Measurements from ENCODE around the gene MGLL.

Gene MGLL

GRCh38 chr3:127714866-127715265, 107.4 kb downstream of the MGLL start:
- H3K27me3 ChIP-seq (ENCODE audit: control insufficient read depth in 5 of 5, insufficient read depth in 4 of 5, low read length in 5 of 5): no peaks in the 10 kb centered on the region
- peaks cover 23 to 96% (median 91%) of the 10 kb centered on the region in 5 donors for H3K4me1 ChIP-seq (ENCODE audit: control insufficient read depth in 5 of 5, insufficient read depth in 5 of 5, low read length in 5 of 5)
- no peak overlapping the region for H3K4me3 ChIP-seq (ENCODE audit: low read depth in 1 of 5, low read length in 5 of 5)
- no peaks in the 10 kb centered on the region for H3K9me3 ChIP-seq (ENCODE audit: control insufficient read depth in 5 of 5, low read length in 5 of 5)
- H3K36me3 ChIP-seq (ENCODE audit: control insufficient read depth in 5 of 5, insufficient read depth in 5 of 5, low read length in 5 of 5): peaks cover 0 to 77% (median 60%) of the 10 kb centered on the region in 5 donors
- no peak overlapping the region for H3K9ac ChIP-seq (ENCODE audit: low read length in 5 of 5)
- H3K27ac ChIP-seq (ENCODE audit: low read depth, low read length): no peak overlapping the region

DNA sequence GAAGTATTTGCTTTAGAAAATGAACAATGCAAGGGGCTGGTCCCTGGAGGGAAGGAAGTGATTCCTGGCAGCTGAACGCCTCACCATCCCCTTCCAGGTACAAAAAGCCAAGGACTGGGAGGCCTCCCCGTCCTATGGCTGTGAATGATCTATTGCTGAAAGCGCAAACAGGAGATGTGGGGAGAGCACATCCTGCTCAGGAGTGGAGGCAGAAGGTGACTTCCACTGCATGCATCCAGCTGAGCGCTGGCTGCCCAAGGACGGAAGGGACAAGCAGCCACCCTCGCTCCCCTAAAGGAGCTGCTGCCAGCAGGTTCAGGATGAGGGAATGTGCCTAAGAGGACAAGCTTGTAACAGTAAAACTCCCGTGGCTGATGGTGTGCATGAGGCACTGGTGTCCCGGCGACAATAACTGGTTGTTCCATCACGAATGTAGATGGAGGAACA, 108.2 kb downstream of the MGLL start:
- no peak overlapping the region for H3K9ac ChIP-seq (ENCODE audit: low read length in 5 of 5)
- H3K4me3 ChIP-seq (ENCODE audit: low read depth in 1 of 5, low read length in 5 of 5): no peak overlapping the region
- H3K27ac ChIP-seq (ENCODE audit: low read depth, low read length): peak overlapping the region; percentile 70
- no peaks in the 10 kb centered on the region for H3K27me3 ChIP-seq (ENCODE audit: control insufficient read depth in 5 of 5, insufficient read depth in 4 of 5, low read length in 5 of 5)
- H3K9me3 ChIP-seq (ENCODE audit: control insufficient read depth in 5 of 5, low read length in 5 of 5): no peaks in the 10 kb centered on the region
- H3K36me3 ChIP-seq (ENCODE audit: control insufficient read depth in 5 of 5, insufficient read depth in 5 of 5, low read length in 5 of 5): peaks cover 0 to 73% (median 59%) of the 10 kb centered on the region in 5 donors
- H3K4me1 ChIP-seq (ENCODE audit: control insufficient read depth in 5 of 5, insufficient read depth in 5 of 5, low read length in 5 of 5): peaks cover 29 to 97% (median 94%) of the 10 kb centered on the region in 5 donors

- Histone ChIP-seq H3K9me3 (ENCODE audit: control insufficient read depth in 5 of 5, low read length in 5 of 5) (no peaks in the 10 kb centered on the region), H3K27ac (ENCODE audit: low read depth, low read length) (peak overlapping the region; percentile 70), H3K27me3 (ENCODE audit: control insufficient read depth in 5 of 5, insufficient read depth in 4 of 5, low read length in 5 of 5) (no peaks in the 10 kb centered on the region), H3K4me3 (ENCODE audit: low read depth in 1 of 5, low read length in 5 of 5) (no peak overlapping the region), H3K36me3 (ENCODE audit: control insufficient read depth in 5 of 5, insufficient read depth in 5 of 5, low read length in 5 of 5) (peaks cover 0 to 69% (median 60%) of the 10 kb centered on the region in 5 donors), H3K4me1 (ENCODE audit: control insufficient read depth in 5 of 5, insufficient read depth in 5 of 5, low read length in 5 of 5) (peaks cover 33 to 97% (median 94%) of the 10 kb centered on the region in 5 donors), H3K9ac (ENCODE audit: low read length in 5 of 5) (peak overlapping the region in 1 of 5 donors; percentile 3)
Measured at GRCh38 chr3:127712881-127713771, 109.2 kb downstream of the MGLL start.

DNA sequence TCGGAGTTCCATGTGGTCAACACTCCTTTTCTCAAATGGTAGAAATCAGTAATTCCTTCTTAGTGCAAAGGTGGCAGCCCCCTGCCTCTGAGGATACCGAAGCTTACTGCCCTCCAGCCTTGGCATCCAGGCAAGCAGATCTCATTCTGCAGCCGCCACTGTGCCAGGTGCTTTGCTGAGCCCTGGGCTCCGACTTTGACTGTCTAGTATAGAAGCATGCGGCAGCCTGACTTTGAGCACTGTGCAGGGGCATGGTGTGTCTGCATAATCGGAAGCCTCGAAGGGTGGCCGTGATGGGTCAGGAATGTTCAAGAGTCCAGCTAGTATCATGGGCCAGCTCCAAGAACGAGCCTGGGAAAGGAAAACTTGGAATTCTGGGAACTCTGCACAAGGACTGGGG, 109.9 kb downstream of the MGLL start:
- no peak overlapping the region for H3K4me3 ChIP-seq (ENCODE audit: low read depth in 1 of 5, low read length in 5 of 5)
- peaks cover 0 to 72% (median 66%) of the 10 kb centered on the region in 5 donors for H3K36me3 ChIP-seq (ENCODE audit: control insufficient read depth in 5 of 5, insufficient read depth in 5 of 5, low read length in 5 of 5)
- no peaks in the 10 kb centered on the region for H3K27me3 ChIP-seq (ENCODE audit: control insufficient read depth in 5 of 5, insufficient read depth in 4 of 5, low read length in 5 of 5)
- peaks cover 33 to 97% (median 94%) of the 10 kb centered on the region in 5 donors for H3K4me1 ChIP-seq (ENCODE audit: control insufficient read depth in 5 of 5, insufficient read depth in 5 of 5, low read length in 5 of 5)
- H3K27ac ChIP-seq (ENCODE audit: low read depth, low read length): peak overlapping the region; percentile 70
- no peaks in the 10 kb centered on the region for H3K9me3 ChIP-seq (ENCODE audit: control insufficient read depth in 5 of 5, low read length in 5 of 5)
- H3K9ac ChIP-seq (ENCODE audit: low read length in 5 of 5): no peak overlapping the region

- H3K4me3 ChIP-seq (ENCODE audit: low read depth in 1 of 5, low read length in 5 of 5): no peak overlapping the region
- no peaks in the 10 kb centered on the region for H3K9me3 ChIP-seq (ENCODE audit: control insufficient read depth in 5 of 5, low read length in 5 of 5)
- peak overlapping the region; percentile 84 for H3K27ac ChIP-seq (ENCODE audit: low read depth, low read length)
- no peaks in the 10 kb centered on the region for H3K27me3 ChIP-seq (ENCODE audit: control insufficient read depth in 5 of 5, insufficient read depth in 4 of 5, low read length in 5 of 5)
- H3K36me3 ChIP-seq (ENCODE audit: control insufficient read depth in 5 of 5, insufficient read depth in 5 of 5, low read length in 5 of 5): peaks cover 0 to 72% (median 67%) of the 10 kb centered on the region in 5 donors
- peaks cover 28 to 97% (median 94%) of the 10 kb centered on the region in 5 donors for H3K4me1 ChIP-seq (ENCODE audit: control insufficient read depth in 5 of 5, insufficient read depth in 5 of 5, low read length in 5 of 5)
- no peak overlapping the region for H3K9ac ChIP-seq (ENCODE audit: low read length in 5 of 5)
Measured at GRCh38 chr3:127711896-127712295, 110.4 kb downstream of the MGLL start.

- Histone ChIP-seq H3K4me3 (ENCODE audit: low read depth in 1 of 5, low read length in 5 of 5) (no peak overlapping the region), H3K27me3 (ENCODE audit: control insufficient read depth in 5 of 5, insufficient read depth in 4 of 5, low read length in 5 of 5) (no peaks in the 10 kb centered on the region), H3K36me3 (ENCODE audit: control insufficient read depth in 5 of 5, insufficient read depth in 5 of 5, low read length in 5 of 5) (peaks cover 0 to 73% (median 65%) of the 10 kb centered on the region in 5 donors), H3K4me1 (ENCODE audit: control insufficient read depth in 5 of 5, insufficient read depth in 5 of 5, low read length in 5 of 5) (peaks cover 34 to 97% (median 94%) of the 10 kb centered on the region in 5 donors), H3K9ac (ENCODE audit: low read length in 5 of 5) (peak overlapping the region in 2 of 5 donors; percentile 11 to 16), H3K9me3 (ENCODE audit: control insufficient read depth in 5 of 5, low read length in 5 of 5) (no peaks in the 10 kb centered on the region), H3K27ac (ENCODE audit: low read depth, low read length) (peak overlapping the region; percentile 84)
Measured at GRCh38 chr3:127711021-127711695, 111.2 kb downstream of the MGLL start.

DNA sequence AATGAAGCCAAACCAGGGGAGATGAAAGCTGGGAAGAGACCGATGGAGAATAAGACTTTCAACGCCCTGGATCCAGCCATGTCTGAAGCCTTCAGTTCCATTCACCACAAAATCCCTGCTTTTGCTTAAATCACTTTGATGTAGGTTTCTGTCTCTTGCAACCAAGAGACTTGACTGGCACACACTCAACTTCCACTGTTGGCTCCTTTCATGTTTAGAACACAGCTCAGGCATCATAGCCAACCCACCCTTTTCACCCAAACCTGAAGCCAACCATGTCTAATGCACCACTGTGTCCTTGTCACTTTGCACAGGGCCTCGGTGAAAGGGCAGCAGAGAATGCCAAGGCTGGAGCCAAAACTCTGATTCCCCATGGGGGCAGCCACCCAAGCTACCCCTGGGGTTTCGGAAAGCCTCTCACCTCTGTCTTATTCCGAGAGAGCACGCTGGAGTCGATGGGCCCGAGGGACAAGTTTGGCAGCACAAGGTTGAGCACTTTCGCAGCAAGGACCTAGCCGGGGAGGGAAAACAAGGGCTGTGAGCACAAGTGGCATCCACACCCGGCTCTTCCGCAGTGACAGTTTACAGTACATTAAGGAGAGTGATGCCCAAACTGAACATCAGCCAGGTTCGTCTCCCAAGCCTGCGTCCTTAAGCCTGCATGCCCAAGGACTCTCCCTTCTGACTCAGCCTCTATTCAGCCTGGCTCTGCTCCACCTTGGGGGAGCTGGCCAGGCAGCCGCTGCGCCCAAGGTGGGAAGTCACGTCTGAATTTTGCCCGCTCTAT, 112.0 kb downstream of the MGLL start:
- no peaks in the 10 kb centered on the region for H3K27me3 ChIP-seq (ENCODE audit: control insufficient read depth in 5 of 5, insufficient read depth in 4 of 5, low read length in 5 of 5)
- H3K4me1 ChIP-seq (ENCODE audit: control insufficient read depth in 5 of 5, insufficient read depth in 5 of 5, low read length in 5 of 5): peaks cover 34 to 94% (median 91%) of the 10 kb centered on the region in 5 donors
- H3K4me3 ChIP-seq (ENCODE audit: low read depth in 1 of 5, low read length in 5 of 5): no peak overlapping the region
- peaks cover 0 to 73% (median 64%) of the 10 kb centered on the region in 5 donors for H3K36me3 ChIP-seq (ENCODE audit: control insufficient read depth in 5 of 5, insufficient read depth in 5 of 5, low read length in 5 of 5)
- H3K9me3 ChIP-seq (ENCODE audit: control insufficient read depth in 5 of 5, low read length in 5 of 5): no peaks in the 10 kb centered on the region
- H3K9ac ChIP-seq (ENCODE audit: low read length in 5 of 5): no peak overlapping the region
- H3K27ac ChIP-seq (ENCODE audit: low read depth, low read length): peak overlapping the region; percentile 84

- Histone ChIP-seq H3K9ac (ENCODE audit: low read length in 5 of 5) (peak overlapping the region in 1 of 5 donors; percentile 26), H3K9me3 (ENCODE audit: control insufficient read depth in 5 of 5, low read length in 5 of 5) (no peaks in the 10 kb centered on the region), H3K4me3 (ENCODE audit: low read depth in 1 of 5, low read length in 5 of 5) (no peak overlapping the region), H3K27me3 (ENCODE audit: control insufficient read depth in 5 of 5, insufficient read depth in 4 of 5, low read length in 5 of 5) (no peaks in the 10 kb centered on the region), H3K36me3 (ENCODE audit: control insufficient read depth in 5 of 5, insufficient read depth in 5 of 5, low read length in 5 of 5) (peaks cover 3 to 72% (median 63%) of the 10 kb centered on the region in 5 donors), H3K27ac (ENCODE audit: low read depth, low read length) (peak overlapping the region; percentile 84), H3K4me1 (ENCODE audit: control insufficient read depth in 5 of 5, insufficient read depth in 5 of 5, low read length in 5 of 5) (peaks cover 31 to 85% (median 82%) of the 10 kb centered on the region in 5 donors)
Measured at GRCh38 chr3:127709320-127710060, 112.8 kb downstream of the MGLL start.

GRCh38 chr3:127708837-127709236, 113.5 kb downstream of the MGLL start:
- no peak overlapping the region for H3K9ac ChIP-seq (ENCODE audit: low read length in 5 of 5)
- H3K9me3 ChIP-seq (ENCODE audit: control insufficient read depth in 5 of 5, low read length in 5 of 5): no peaks in the 10 kb centered on the region
- peaks cover 31 to 79% (median 78%) of the 10 kb centered on the region in 5 donors for H3K4me1 ChIP-seq (ENCODE audit: control insufficient read depth in 5 of 5, insufficient read depth in 5 of 5, low read length in 5 of 5)
- peaks cover 3 to 67% (median 57%) of the 10 kb centered on the region in 5 donors for H3K36me3 ChIP-seq (ENCODE audit: control insufficient read depth in 5 of 5, insufficient read depth in 5 of 5, low read length in 5 of 5)
- peak overlapping the region; percentile 84 for H3K27ac ChIP-seq (ENCODE audit: low read depth, low read length)
- no peaks in the 10 kb centered on the region for H3K27me3 ChIP-seq (ENCODE audit: control insufficient read depth in 5 of 5, insufficient read depth in 4 of 5, low read length in 5 of 5)
- H3K4me3 ChIP-seq (ENCODE audit: low read depth in 1 of 5, low read length in 5 of 5): no peak overlapping the region

All from subcutaneous abdominal adipose tissue (tissue), 5 donors.